Measurements from ENCODE around the gene RPL36. TPM values are rescaled to one million over a fixed set of nuclear protein-coding genes. Genes with fewer than 3 reads are reported as not detected.

Gene RPL36
- polyA plus RNA-seq, 1 donor (not counting 4 experiments of a cell fraction or from before 2014, with no cell fraction given): 636 TPM

- H3K9ac ChIP-seq (ENCODE audit: control insufficient read depth, extremely low read depth, insufficient read depth, low read length): no peak overlapping the region
- H3K4me2 ChIP-seq (ENCODE audit: control insufficient read depth, extremely low read depth, insufficient read depth, low read depth, low read length): no peak overlapping the region
- peaks cover 47% of the 10 kb centered on the region for H4K20me1 ChIP-seq (ENCODE audit: control insufficient read depth, extremely low read depth, insufficient read depth, low read length)
- peaks cover 52% of the 10 kb centered on the region for H3K79me2 ChIP-seq (ENCODE audit: control insufficient read depth, insufficient read depth, low read length)
- H3K4me1 ChIP-seq (ENCODE audit: control insufficient read depth, extremely low read depth, insufficient read depth, low read length): peaks cover 7% of the 10 kb centered on the region
- H3K36me3 ChIP-seq (ENCODE audit: control insufficient read depth in 2 of 2, extremely low read depth in 1 of 2, insufficient read depth in 2 of 2, low read length in 2 of 2): peaks cover 14 to 64% of the 10 kb centered on the region in 2 experiments
- DNase-seq (ENCODE audit: low read depth, low spot score): no peak
- no peak overlapping the region for H3K4me3 ChIP-seq (ENCODE audit: control insufficient read depth in 2 of 3, extremely low read depth in 1 of 3, insufficient read depth in 2 of 3, low read depth in 1 of 3, low read length in 3 of 3)
- FAIRE-seq: no peak
- dilution Hi-C loops (cut with MboI; ENCODE audit: extremely low pct_ligation_motif_present, low sequenced_read_pairs): no loop called here
- no peak overlapping the region for H3K27ac ChIP-seq (ENCODE audit: control insufficient read depth, insufficient read depth, low read length)
- H3K9me3 ChIP-seq (ENCODE audit: control insufficient read depth, low read depth, low read length): no peaks in the 10 kb centered on the region
- H2AFZ ChIP-seq (ENCODE audit: control insufficient read depth, low read length): no peak overlapping the region
- H3K27me3 ChIP-seq (ENCODE audit: control insufficient read depth, extremely low read depth, insufficient read depth, low read length): no peaks in the 10 kb centered on the region
- TF ChIP-seq CTCF (optimal IDR thresholded peaks at IDR 0.05 in 1 of 3, IDR thresholded peaks at IDR 0.05 in 1 of 3, conservative IDR thresholded peaks at IDR 0.05 in 1 of 3; ENCODE audit: extremely low read depth in 1 of 3, insufficient read depth in 2 of 3, low read length in 3 of 3) (no peak), EZH2 (IDR thresholded peaks at IDR 0.05; ENCODE audit: low read length) (no peak)
- H3K9me1 ChIP-seq (ENCODE audit: control insufficient read depth, extremely low read depth, insufficient read depth, low read length): no peaks in the 10 kb centered on the region
Measured at GRCh38 chr19:5694167-5694955, 4.3 kb downstream of the RPL36 start.

GRCh38 chr19:5694956-5695648 lies 5.0 kb downstream of the RPL36 start:
- peaks cover 52% of the 10 kb centered on the region for H3K79me2 ChIP-seq (ENCODE audit: control insufficient read depth, insufficient read depth, low read length)

More at GRCh38 chr19:5694956-5695648, 5.0 kb downstream of the RPL36 start:
- Histone ChIP-seq H3K9me3 (ENCODE audit: control insufficient read depth, low read depth, low read length) (no peaks in the 10 kb centered on the region), H3K36me3 (ENCODE audit: control insufficient read depth in 2 of 2, extremely low read depth in 1 of 2, insufficient read depth in 2 of 2, low read length in 2 of 2) (peaks cover 14 to 64% of the 10 kb centered on the region in 2 experiments), H3K4me2 (ENCODE audit: control insufficient read depth, extremely low read depth, insufficient read depth, low read depth, low read length) (no peak overlapping the region), H3K27me3 (ENCODE audit: control insufficient read depth, extremely low read depth, insufficient read depth, low read length) (no peaks in the 10 kb centered on the region), H3K9ac (ENCODE audit: control insufficient read depth, extremely low read depth, insufficient read depth, low read length) (no peak overlapping the region), H3K4me1 (ENCODE audit: control insufficient read depth, extremely low read depth, insufficient read depth, low read length) (peaks cover 7% of the 10 kb centered on the region), H3K9me1 (ENCODE audit: control insufficient read depth, extremely low read depth, insufficient read depth, low read length) (no peaks in the 10 kb centered on the region), H3K4me3 (ENCODE audit: control insufficient read depth in 2 of 3, extremely low read depth in 1 of 3, insufficient read depth in 2 of 3, low read depth in 1 of 3, low read length in 3 of 3) (no peak overlapping the region), H2AFZ (ENCODE audit: control insufficient read depth, low read length) (no peak overlapping the region), H4K20me1 (ENCODE audit: control insufficient read depth, extremely low read depth, insufficient read depth, low read length) (peaks cover 47% of the 10 kb centered on the region), H3K27ac (ENCODE audit: control insufficient read depth, insufficient read depth, low read length) (no peak overlapping the region)
- FAIRE-seq: no peak
- dilution Hi-C loops (cut with MboI; ENCODE audit: extremely low pct_ligation_motif_present, low sequenced_read_pairs): no loop called here
- TF ChIP-seq EZH2 (IDR thresholded peaks at IDR 0.05; ENCODE audit: low read length): no peak
- no peak for TF ChIP-seq CTCF (optimal IDR thresholded peaks at IDR 0.05 in 1 of 3, IDR thresholded peaks at IDR 0.05 in 1 of 3, conservative IDR thresholded peaks at IDR 0.05 in 1 of 3; ENCODE audit: extremely low read depth in 1 of 3, insufficient read depth in 2 of 3, low read length in 3 of 3)
- DNase-seq (ENCODE audit: low read depth, low spot score): no peak
